ENCODE data around the gene MYO3B. TPM values are rescaled to one million over a fixed set of nuclear protein-coding genes. Genes with fewer than 3 reads are reported as not detected.

Gene MYO3B
- total RNA-seq, 4 donors from 2014 or later = 6.0 to 7.4 (median 7.2) TPM

DNA sequence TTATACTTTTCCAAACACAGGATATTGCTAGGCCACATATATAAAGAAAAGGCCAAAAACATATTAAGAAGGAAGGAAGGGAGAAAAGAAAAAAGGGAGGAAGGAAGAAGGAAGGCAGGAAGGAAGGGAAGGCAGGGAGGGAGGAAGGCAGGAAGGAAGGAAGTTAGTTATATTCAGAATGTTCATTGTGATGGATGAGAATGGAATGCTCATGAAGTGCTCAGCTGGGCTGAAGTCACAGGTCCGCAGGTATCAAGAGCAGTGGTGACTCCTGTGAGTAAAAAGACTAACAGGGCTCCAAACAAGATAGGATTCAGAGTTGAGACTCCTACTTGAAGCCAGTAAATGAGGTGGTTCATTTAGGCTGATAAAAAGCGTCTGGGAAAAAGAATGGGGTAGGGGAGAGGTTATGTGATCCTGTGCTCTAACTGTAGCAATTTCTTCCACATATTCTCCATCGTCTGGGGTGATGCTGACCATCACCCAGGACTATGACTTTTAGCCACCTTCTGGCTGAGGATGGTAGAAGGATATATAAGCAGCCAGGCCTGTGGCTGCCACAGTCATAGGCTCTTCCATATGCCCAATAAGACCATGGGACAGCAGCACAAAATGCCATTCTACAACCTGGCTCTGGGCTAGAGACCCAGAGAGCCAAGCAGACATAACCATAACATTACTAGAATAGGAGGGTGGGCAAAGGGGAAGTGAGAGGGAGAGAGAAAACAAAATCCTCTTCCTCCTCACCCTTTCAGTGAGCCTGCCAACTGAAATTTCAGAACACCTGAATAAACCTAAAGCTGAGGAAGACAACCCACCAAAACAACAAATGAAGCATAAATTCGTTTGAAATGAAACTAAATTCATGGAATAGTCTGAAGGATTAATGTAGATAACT, 173.2 kb downstream of the MYO3B start:
- Histone ChIP-seq H3K27me3 (no peaks in the 10 kb centered on the region), H3K36me3 (no peaks in the 10 kb centered on the region), H3K9me3 (no peaks in the 10 kb centered on the region), H3K27ac (no peak overlapping the region), H3K4me3 (replicated peaks in 1 of 3) (no peak overlapping the region), H3K4me1 (no peaks in the 10 kb centered on the region)
- no peak for DNase-seq
- TF ChIP-seq POLR2A (IDR thresholded peaks at IDR 0.05) = no peak
- TF ChIP-seq, protein P1, sequence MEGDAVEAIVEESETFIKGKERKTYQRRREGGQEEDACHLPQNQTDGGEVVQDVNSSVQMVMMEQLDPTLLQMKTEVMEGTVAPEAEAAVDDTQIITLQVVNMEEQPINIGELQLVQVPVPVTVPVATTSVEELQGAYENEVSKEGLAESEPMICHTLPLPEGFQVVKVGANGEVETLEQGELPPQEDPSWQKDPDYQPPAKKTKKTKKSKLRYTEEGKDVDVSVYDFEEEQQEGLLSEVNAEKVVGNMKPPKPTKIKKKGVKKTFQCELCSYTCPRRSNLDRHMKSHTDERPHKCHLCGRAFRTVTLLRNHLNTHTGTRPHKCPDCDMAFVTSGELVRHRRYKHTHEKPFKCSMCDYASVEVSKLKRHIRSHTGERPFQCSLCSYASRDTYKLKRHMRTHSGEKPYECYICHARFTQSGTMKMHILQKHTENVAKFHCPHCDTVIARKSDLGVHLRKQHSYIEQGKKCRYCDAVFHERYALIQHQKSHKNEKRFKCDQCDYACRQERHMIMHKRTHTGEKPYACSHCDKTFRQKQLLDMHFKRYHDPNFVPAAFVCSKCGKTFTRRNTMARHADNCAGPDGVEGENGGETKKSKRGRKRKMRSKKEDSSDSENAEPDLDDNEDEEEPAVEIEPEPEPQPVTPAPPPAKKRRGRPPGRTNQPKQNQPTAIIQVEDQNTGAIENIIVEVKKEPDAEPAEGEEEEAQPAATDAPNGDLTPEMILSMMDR (IDR thresholded peaks at IDR 0.05) = no peak
- intact Hi-C loops (cut with DNase I) = no loop called here
- 64 to 71% methylated on average over 4 of the region's 4 CpGs for WGBS, 2 donors

DNA sequence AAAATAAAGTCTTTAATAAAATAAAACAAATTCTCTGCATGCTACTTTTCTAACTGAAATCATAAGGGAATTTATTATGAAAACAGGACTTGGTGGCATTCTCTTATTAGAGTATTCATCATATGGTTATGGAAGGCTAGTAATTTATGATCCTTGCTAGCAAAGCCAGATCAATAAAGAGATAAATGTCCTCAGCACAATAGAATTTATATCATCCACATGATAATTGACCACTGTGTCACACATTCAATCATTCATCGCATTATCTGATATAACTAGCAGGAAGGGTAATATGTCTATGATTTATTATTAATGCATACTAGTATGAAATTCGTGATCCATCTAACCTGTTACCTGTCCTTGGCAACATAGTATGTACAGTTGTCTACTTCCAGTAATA, 175.8 kb downstream of the MYO3B start:
- H3K4me3 ChIP-seq (replicated peaks in 1 of 3) = no peak overlapping the region
- H3K4me1 ChIP-seq = no peaks in the 10 kb centered on the region
- H3K9me3 ChIP-seq = no peaks in the 10 kb centered on the region
- intact Hi-C loops (cut with DNase I) = no loop called here
- no peak overlapping the region for H3K27ac ChIP-seq
- no peaks in the 10 kb centered on the region for H3K27me3 ChIP-seq
- no peaks in the 10 kb centered on the region for H3K36me3 ChIP-seq
- 86 to 88% methylated on average over 2 of the region's 2 CpGs for WGBS, 2 donors
- no peak for TF ChIP-seq POLR2A (IDR thresholded peaks at IDR 0.05)
- TF ChIP-seq, protein P1 (IDR thresholded peaks at IDR 0.05) = no peak
- no peak for DNase-seq

DNA sequence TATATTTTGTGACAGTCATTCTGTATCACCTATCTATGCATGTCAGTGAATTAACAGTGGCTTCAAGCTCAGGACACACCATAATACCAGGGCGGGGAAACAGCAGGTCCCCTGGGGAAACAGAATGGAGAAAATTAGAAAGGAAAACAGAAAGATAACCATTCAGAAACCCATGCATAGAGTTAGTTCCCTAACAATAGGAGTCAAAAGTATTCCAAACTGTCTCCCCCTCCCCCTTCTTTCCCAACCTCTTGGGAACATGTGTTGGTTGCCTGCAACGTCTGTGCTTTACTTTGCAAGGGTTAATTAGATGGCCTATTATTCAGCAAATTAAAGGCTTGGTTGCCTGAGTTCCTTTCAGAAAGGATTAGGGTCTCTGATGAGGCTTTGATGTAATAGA, 176.4 kb downstream of the MYO3B start:
- DNase-seq = no peak
- 48 to 49% methylated on average over 2 of the region's 2 CpGs for WGBS, 2 donors
- Histone ChIP-seq H3K4me1 (no peaks in the 10 kb centered on the region), H3K27ac (no peak overlapping the region), H3K36me3 (no peaks in the 10 kb centered on the region), H3K4me3 (replicated peaks in 1 of 3) (no peak overlapping the region), H3K9me3 (no peaks in the 10 kb centered on the region), H3K27me3 (no peaks in the 10 kb centered on the region)
- intact Hi-C loops (cut with DNase I) = no loop called here
- TF ChIP-seq, protein P1 (IDR thresholded peaks at IDR 0.05) = no peak
- TF ChIP-seq POLR2A (IDR thresholded peaks at IDR 0.05) = no peak

DNA sequence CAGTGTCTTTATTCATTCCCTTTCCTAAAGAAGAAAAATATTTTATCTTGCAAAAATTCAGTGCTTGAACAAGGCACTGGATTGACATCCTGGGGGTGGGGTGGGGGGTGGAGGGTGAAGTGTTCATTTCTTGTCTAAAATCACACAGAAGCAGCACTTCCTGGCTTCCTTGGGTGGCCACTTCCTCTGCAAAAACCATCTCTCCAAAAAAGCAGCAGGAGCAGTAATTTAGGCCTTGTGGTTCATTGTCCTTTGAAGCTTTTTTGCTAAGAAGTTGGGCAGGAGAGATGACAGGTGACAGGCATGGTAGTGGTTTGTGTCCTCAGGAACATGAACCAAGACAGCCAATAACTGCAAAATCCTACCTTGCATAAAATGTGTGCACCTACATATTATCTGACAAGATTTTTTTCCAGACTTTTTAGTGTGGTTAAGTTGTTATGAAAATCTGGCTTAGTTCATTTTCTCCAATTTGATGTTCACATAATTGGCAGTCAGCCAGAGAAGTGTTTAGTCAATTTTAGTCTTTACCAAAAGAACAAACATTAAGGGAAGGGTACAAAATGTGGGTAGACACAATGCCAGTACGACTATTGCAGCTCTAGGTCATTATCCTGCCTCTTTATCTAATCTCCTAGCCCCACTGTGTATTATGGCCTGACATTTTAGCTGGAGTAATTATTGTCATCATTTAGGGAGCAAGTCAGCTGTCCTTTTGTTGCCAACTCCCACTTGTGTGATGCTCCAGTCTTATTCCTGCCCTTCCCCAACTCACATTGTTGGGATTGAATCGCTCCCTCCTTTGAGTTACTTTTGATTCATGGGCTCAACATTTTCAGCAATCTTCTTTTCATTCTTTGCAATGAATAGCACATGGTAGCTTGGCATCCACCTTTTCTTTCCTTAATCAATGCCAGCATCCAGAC, 177.2 kb downstream of the MYO3B start:
- intact Hi-C loops (cut with DNase I) = no loop called here

More for the DNA sequence above, 177.2 kb downstream of the MYO3B start:
- Histone ChIP-seq H3K4me1 (no peaks in the 10 kb centered on the region), H3K9me3 (no peaks in the 10 kb centered on the region), H3K4me3 (replicated peaks in 1 of 3) (no peak overlapping the region), H3K36me3 (no peaks in the 10 kb centered on the region), H3K27me3 (no peaks in the 10 kb centered on the region), H3K27ac (no peak overlapping the region)
- TF ChIP-seq POLR2A (IDR thresholded peaks at IDR 0.05) = no peak
- TF ChIP-seq, protein P1 (IDR thresholded peaks at IDR 0.05) = no peak
- 88 to 96% methylated on average over 2 of the region's 2 CpGs for WGBS, 2 donors
- DNase-seq = no peak
